ENCODE measurements around the gene SERPINA7. TPM values are rescaled to one million over a fixed set of nuclear protein-coding genes. Genes with fewer than 3 reads are reported as not detected.
"Not testable (repeated sequence)": the region's sequence is repeated elsewhere in the genome, so short reads cannot be mapped to it uniquely, and the experiment has no call there.

The SERPINA7 gene
- 50.8 TPM for total RNA-seq

- DNase-seq (ENCODE audit: low spot score) (no peak), ATAC-seq (peak; percentile 69)
Measured at GRCh38 chrX:106038625-106039024, at the start of gene SERPINA7. SERPINA7 (minus strand) TSS chrX:106038727; CDS start chrX:106037058, 1,669 bp downstream.

GRCh38 chrX:106069048-106069447 is 30.5 kb upstream of the SERPINA7 start:
- ATAC-seq (no peak), DNase-seq (ENCODE audit: low spot score) (no peak)

- no peak for DNase-seq (ENCODE audit: low spot score)
- no peak for ATAC-seq
Measured at GRCh38 chrX:106050054-106050453, 11.5 kb upstream of the SERPINA7 start.

- ATAC-seq (no peak), DNase-seq (ENCODE audit: low spot score) (no peak)
Measured at GRCh38 chrX:106042296-106042695, 3.8 kb upstream of the SERPINA7 start.

- DNase-seq (ENCODE audit: low spot score) (no peak), ATAC-seq (no peak)
Measured at GRCh38 chrX:106040861-106041260, 2.3 kb upstream of the SERPINA7 start.

- ATAC-seq (peak; percentile 86), DNase-seq (ENCODE audit: low spot score) (peak; percentile 44)
Measured at GRCh38 chrX:106039920-106040319, 1.4 kb upstream of the SERPINA7 start.

GRCh38 chrX:106037835-106038473 is 573 bp downstream of the SERPINA7 start:
- ATAC-seq, result no peak

GRCh38 chrX:106036716-106037115 is 1.8 kb downstream of the SERPINA7 start:
- ATAC-seq, result no peak
- DNase-seq (ENCODE audit: low spot score), result no peak

More at GRCh38 chrX:106037835-106038473, 573 bp downstream of the SERPINA7 start:
- DNase-seq (ENCODE audit: low spot score), result no peak

GRCh38 chrX:106035064-106035463 is 3.5 kb downstream of the SERPINA7 start:
- DNase-seq (ENCODE audit: low spot score), result no peak
- no peak for ATAC-seq

GRCh38 chrX:106023947-106024346 is 14.6 kb downstream of the SERPINA7 start:
- ATAC-seq, result no peak
- DNase-seq (ENCODE audit: low spot score), result no peak

- ATAC-seq (peak; percentile 26), DNase-seq (ENCODE audit: low spot score) (no peak)
Measured at GRCh38 chrX:106022238-106022637, 16.3 kb downstream of the SERPINA7 start.

GRCh38 chrX:106014119-106014775 is 24.3 kb downstream of the SERPINA7 start:
- DNase-seq (ENCODE audit: low spot score), result no peak
- ATAC-seq, result no peak

- DNase-seq (ENCODE audit: low spot score), result no peak
- ATAC-seq, result peak; percentile 8
Measured at GRCh38 chrX:106009145-106009544, 29.4 kb downstream of the SERPINA7 start.

GRCh38 chrX:106007815-106008214 is 30.7 kb downstream of the SERPINA7 start:
- ATAC-seq (peak; percentile 85), DNase-seq (ENCODE audit: low spot score) (peak; percentile 67)

- peak; percentile 65 for ATAC-seq
- DNase-seq (ENCODE audit: low spot score), result no peak
Measured at GRCh38 chrX:106005684-106006083, 32.8 kb downstream of the SERPINA7 start.

GRCh38 chrX:106000609-106001008 is 37.9 kb downstream of the SERPINA7 start:
- peak; percentile 53 for ATAC-seq
- DNase-seq (ENCODE audit: low spot score), result not testable (repeated sequence)

GRCh38 chrX:106000203-106000602 is 38.3 kb downstream of the SERPINA7 start:
- DNase-seq (ENCODE audit: low spot score) (no peak), ATAC-seq (peak; percentile 73)

GRCh38 chrX:105999294-105999693 is 39.2 kb downstream of the SERPINA7 start:
- ATAC-seq (no peak), DNase-seq (ENCODE audit: low spot score) (no peak)

- DNase-seq (ENCODE audit: low spot score); ATAC-seq: not testable (repeated sequence)
Measured at GRCh38 chrX:105988487-105988886, 50.0 kb downstream of the SERPINA7 start.

Measured in left lobe of liver (tissue), 2 donors.